ENCODE data around the gene SERPINB2. TPM values are rescaled to one million over a fixed set of nuclear protein-coding genes. Genes with fewer than 3 reads are reported as not detected.
"Not testable (repeated sequence)": the region's sequence is repeated elsewhere in the genome, so short reads cannot be mapped to it uniquely, and the experiment has no call there.

The SERPINB2 gene
- total RNA-seq, 1 donor from 2014 or later, result not detected

- peak overlapping the region; percentile 99 for H2AFZ ChIP-seq (replicated peaks)
- no peaks in the 10 kb centered on the region for H4K20me1 ChIP-seq (ENCODE audit: low read depth)
- peaks cover 64% of the 10 kb centered on the region for H3K27me3 ChIP-seq
- peak overlapping the region; percentile 56 for H3K4me3 ChIP-seq
- Mint-ChIP-seq H3K4me3 (no peak overlapping the region), H3K27me3 (ENCODE audit: insufficient read depth, low read depth) (no peaks in the 10 kb centered on the region), H3K27ac (no peak overlapping the region), H3K4me1 (no peaks in the 10 kb centered on the region), H3K9me3 (no peaks in the 10 kb centered on the region), H3K36me3 (no peaks in the 10 kb centered on the region)
- no peak overlapping the region for H3K9ac ChIP-seq
- H3K27ac ChIP-seq, result no peak overlapping the region
- H3K9me3 ChIP-seq (ENCODE audit: low read depth), result no peaks in the 10 kb centered on the region
- no peaks in the 10 kb centered on the region for H3K79me2 ChIP-seq (ENCODE audit: low read depth)
- no peaks in the 10 kb centered on the region for H3K4me1 ChIP-seq
- H3K4me2 ChIP-seq, result peak overlapping the region; percentile 89
- no peak for TF ChIP-seq EZH2 (IDR thresholded peaks at IDR 0.05)
- TF ChIP-seq, protein P1, sequence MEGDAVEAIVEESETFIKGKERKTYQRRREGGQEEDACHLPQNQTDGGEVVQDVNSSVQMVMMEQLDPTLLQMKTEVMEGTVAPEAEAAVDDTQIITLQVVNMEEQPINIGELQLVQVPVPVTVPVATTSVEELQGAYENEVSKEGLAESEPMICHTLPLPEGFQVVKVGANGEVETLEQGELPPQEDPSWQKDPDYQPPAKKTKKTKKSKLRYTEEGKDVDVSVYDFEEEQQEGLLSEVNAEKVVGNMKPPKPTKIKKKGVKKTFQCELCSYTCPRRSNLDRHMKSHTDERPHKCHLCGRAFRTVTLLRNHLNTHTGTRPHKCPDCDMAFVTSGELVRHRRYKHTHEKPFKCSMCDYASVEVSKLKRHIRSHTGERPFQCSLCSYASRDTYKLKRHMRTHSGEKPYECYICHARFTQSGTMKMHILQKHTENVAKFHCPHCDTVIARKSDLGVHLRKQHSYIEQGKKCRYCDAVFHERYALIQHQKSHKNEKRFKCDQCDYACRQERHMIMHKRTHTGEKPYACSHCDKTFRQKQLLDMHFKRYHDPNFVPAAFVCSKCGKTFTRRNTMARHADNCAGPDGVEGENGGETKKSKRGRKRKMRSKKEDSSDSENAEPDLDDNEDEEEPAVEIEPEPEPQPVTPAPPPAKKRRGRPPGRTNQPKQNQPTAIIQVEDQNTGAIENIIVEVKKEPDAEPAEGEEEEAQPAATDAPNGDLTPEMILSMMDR (IDR thresholded peaks at IDR 0.05), result no peak
- no peak for TF ChIP-seq EZH2phosphoT487 (IDR thresholded peaks at IDR 0.05)
- no peak for DNase-seq (ENCODE audit: low spot score)
- no peaks in the 10 kb centered on the region for H3F3A ChIP-seq (ENCODE audit: low read depth)
- no peaks in the 10 kb centered on the region for H3K36me3 ChIP-seq
These were observed 49.5 kb downstream of the SERPINB2 start for GRCh38 chr18:63936932-63937393.

- H3K9me3 Mint-ChIP-seq, result no peaks in the 10 kb centered on the region
- Histone ChIP-seq H3K27me3 (peaks cover 38% of the 10 kb centered on the region), H3K4me3 (no peak overlapping the region), H2AFZ (replicated peaks) (no peak overlapping the region), H3K79me2 (ENCODE audit: low read depth) (no peaks in the 10 kb centered on the region), H3K9me3 (ENCODE audit: low read depth) (no peaks in the 10 kb centered on the region), H3K36me3 (no peaks in the 10 kb centered on the region), H4K20me1 (ENCODE audit: low read depth) (no peaks in the 10 kb centered on the region), H3F3A (ENCODE audit: low read depth) (no peaks in the 10 kb centered on the region), H3K9ac (no peak overlapping the region), H3K27ac (no peak overlapping the region), H3K4me1 (no peaks in the 10 kb centered on the region), H3K4me2 (no peak overlapping the region)
- H3K36me3 Mint-ChIP-seq, result no peaks in the 10 kb centered on the region
- no peaks in the 10 kb centered on the region for H3K27me3 Mint-ChIP-seq (ENCODE audit: insufficient read depth, low read depth)
- H3K27ac Mint-ChIP-seq, result no peak overlapping the region
- H3K4me3 Mint-ChIP-seq, result no peak overlapping the region
- TF ChIP-seq, protein P1 (IDR thresholded peaks at IDR 0.05), result no peak
- TF ChIP-seq EZH2phosphoT487 (IDR thresholded peaks at IDR 0.05) (no peak), EZH2 (IDR thresholded peaks at IDR 0.05) (no peak)
- no peak for DNase-seq (ENCODE audit: low spot score)
- no peaks in the 10 kb centered on the region for H3K4me1 Mint-ChIP-seq
These were observed 52.5 kb downstream of the SERPINB2 start for GRCh38 chr18:63940008-63940407.

- H3K4me1 Mint-ChIP-seq, H3K4me2 ChIP-seq: not testable (repeated sequence)
These were observed 53.1 kb downstream of the SERPINB2 start for GRCh38 chr18:63940543-63941050.

DNA sequence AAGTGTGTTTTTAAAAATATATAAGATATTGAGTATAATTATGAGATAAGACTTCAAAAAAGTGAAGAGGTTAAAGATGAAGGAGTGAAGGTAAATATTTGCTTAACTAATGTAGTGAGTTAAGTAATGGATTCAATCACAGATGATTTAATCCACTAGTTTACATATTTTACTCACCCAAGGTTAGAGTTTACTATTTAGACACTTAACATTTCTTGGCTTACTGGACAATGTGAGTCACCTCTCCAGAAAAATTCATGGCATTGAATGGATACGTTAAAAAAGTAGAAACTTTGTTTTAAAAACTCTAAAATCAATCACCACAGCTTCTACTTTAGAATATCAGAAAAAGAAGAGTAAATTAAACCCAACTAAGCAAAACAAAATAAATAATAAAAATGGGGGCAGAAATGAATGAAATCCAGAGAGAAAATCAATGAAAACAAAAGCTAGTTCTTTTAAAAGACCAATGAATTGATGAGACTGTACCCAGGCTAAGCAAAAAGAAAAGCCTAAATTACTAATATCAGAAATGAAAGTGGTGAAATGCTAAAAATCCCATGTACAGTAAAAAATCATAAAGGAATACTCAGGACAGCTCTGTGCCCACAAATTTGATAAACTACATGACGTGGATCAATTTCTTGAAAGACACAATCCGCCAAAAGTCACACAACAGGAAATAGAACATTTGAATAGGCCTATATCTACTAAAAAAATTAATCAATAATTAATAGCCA, 59.7 kb downstream of the SERPINB2 start:
- H3K36me3 Mint-ChIP-seq, result no peaks in the 10 kb centered on the region
- H3K27ac ChIP-seq, result no peak overlapping the region
- peaks cover 2% of the 10 kb centered on the region for H3K9me3 Mint-ChIP-seq
- peaks cover 5% of the 10 kb centered on the region for H3K4me1 Mint-ChIP-seq
- peaks cover 6% of the 10 kb centered on the region for H3K27me3 Mint-ChIP-seq (ENCODE audit: insufficient read depth, low read depth)
- no peak overlapping the region for H3K27ac Mint-ChIP-seq
- no peak overlapping the region for H3K9ac ChIP-seq
- no peak for DNase-seq (ENCODE audit: low spot score)
- peaks cover 27% of the 10 kb centered on the region for H3K27me3 ChIP-seq
- H4K20me1 ChIP-seq (ENCODE audit: low read depth), result no peaks in the 10 kb centered on the region
- H3K79me2 ChIP-seq (ENCODE audit: low read depth), result no peaks in the 10 kb centered on the region
- peaks cover 7% of the 10 kb centered on the region for H3K4me1 ChIP-seq
- H2AFZ ChIP-seq (replicated peaks), result no peak overlapping the region
- no peak overlapping the region for H3K4me3 ChIP-seq
- H3K4me2 ChIP-seq, result no peak overlapping the region
- H3K4me3 Mint-ChIP-seq, result no peak overlapping the region
- H3K9me3 ChIP-seq (ENCODE audit: low read depth), result no peaks in the 10 kb centered on the region
- no peak for TF ChIP-seq EZH2 (IDR thresholded peaks at IDR 0.05)
- TF ChIP-seq EZH2phosphoT487 (IDR thresholded peaks at IDR 0.05), result no peak
- TF ChIP-seq, protein P1 (IDR thresholded peaks at IDR 0.05), result no peak
- peaks cover 10% of the 10 kb centered on the region for H3F3A ChIP-seq (ENCODE audit: low read depth)
- H3K36me3 ChIP-seq, result no peaks in the 10 kb centered on the region

More at GRCh38 chr18:63940543-63941050, 53.1 kb downstream of the SERPINB2 start:
- not testable (repeated sequence) for H3K27ac ChIP-seq; H3K27ac Mint-ChIP-seq; H2AFZ ChIP-seq (replicated peaks); H3K4me3 ChIP-seq; H3K9me3 Mint-ChIP-seq; DNase-seq (ENCODE audit: low spot score); H3F3A ChIP-seq (ENCODE audit: low read depth); H3K9ac ChIP-seq; H3K9me3 ChIP-seq (ENCODE audit: low read depth); H3K4me3 Mint-ChIP-seq; H3K36me3 ChIP-seq; H3K79me2 ChIP-seq (ENCODE audit: low read depth); H3K36me3 Mint-ChIP-seq; H4K20me1 ChIP-seq (ENCODE audit: low read depth); H3K4me1 ChIP-seq; H3K27me3 Mint-ChIP-seq (ENCODE audit: insufficient read depth, low read depth)
- H3K27me3 ChIP-seq, result peaks cover 32% of the 10 kb centered on the region
